GM18526 (cell line): ENCODE results near the gene ST6GALNAC5.

Experiments
- POLR2A ChIP-seq: IDR thresholded peaks from 3 replicates; pipeline ENCODE4 v1.6.1; 2011; ENCODE audit not compliant: insufficient read length; ENCODE audit errors: extremely low read depth

ST6GALNAC5 gene

GRCh38 chr1:77018761-77019160 is 151.5 kb downstream of the ST6GALNAC5 start:
- TF ChIP-seq POLR2A = no peak

GRCh38 chr1:77021732-77022131 is 154.5 kb downstream of the ST6GALNAC5 start:
- no peak for TF ChIP-seq POLR2A

- TF ChIP-seq POLR2A = no peak
These were observed 157.2 kb downstream of the ST6GALNAC5 start for GRCh38 chr1:77024500-77024899.

- TF ChIP-seq POLR2A = no peak
These were observed 158.3 kb downstream of the ST6GALNAC5 start for GRCh38 chr1:77025599-77025998.

GRCh38 chr1:77026135-77026534 is 158.9 kb downstream of the ST6GALNAC5 start:
- TF ChIP-seq POLR2A = no peak

- TF ChIP-seq POLR2A = no peak
These were observed 159.4 kb downstream of the ST6GALNAC5 start for GRCh38 chr1:77026640-77027039.

- TF ChIP-seq POLR2A = no peak
These were observed 160.6 kb downstream of the ST6GALNAC5 start for GRCh38 chr1:77027847-77028246.

- no peak for TF ChIP-seq POLR2A
These were observed 163.3 kb downstream of the ST6GALNAC5 start for GRCh38 chr1:77030401-77031105.

GRCh38 chr1:77031106-77031662 is 163.9 kb downstream of the ST6GALNAC5 start:
- TF ChIP-seq POLR2A = no peak

GRCh38 chr1:77036560-77036959 is 169.3 kb downstream of the ST6GALNAC5 start:
- no peak for TF ChIP-seq POLR2A

- no peak for TF ChIP-seq POLR2A
These were observed 169.8 kb downstream of the ST6GALNAC5 start for GRCh38 chr1:77037038-77037437.

GRCh38 chr1:77038000-77038399 is 170.7 kb downstream of the ST6GALNAC5 start:
- TF ChIP-seq POLR2A = no peak

GRCh38 chr1:77039111-77039510 is 171.8 kb downstream of the ST6GALNAC5 start:
- TF ChIP-seq POLR2A = no peak

GRCh38 chr1:77039739-77040138 is 172.5 kb downstream of the ST6GALNAC5 start:
- TF ChIP-seq POLR2A = no peak

- TF ChIP-seq POLR2A = no peak
These were observed 173.5 kb downstream of the ST6GALNAC5 start for GRCh38 chr1:77040826-77041225.

- no peak for TF ChIP-seq POLR2A
These were observed 177.0 kb downstream of the ST6GALNAC5 start for GRCh38 chr1:77044133-77044849.
